GM13976 (cell line): ENCODE measurements around the gene NOTO.
A peak's percentile ranks its signal among the peaks of the same experiment; 100 is the strongest.

Experiments
- DNase-seq: peaks from one replicate; pipeline ENCODE4 v3.0.0; 2012; ENCODE audit warnings: low spot score
- CTCF ChIP-seq: IDR thresholded peaks from 2 replicates; pipeline ENCODE4 v1.5.1; 2012; ENCODE audit warnings: borderline replicate concordance, mild to moderate bottlenecking; ENCODE audit not compliant: insufficient read depth; ENCODE audit errors: extremely low read depth, missing control alignments, control extremely low read depth
- in situ Hi-C: fragments of 300-500 bp; cut with MboI; formaldehyde crosslinking; loops from one replicate; pipeline ENCODE4 v1.12.0; 2022; ENCODE audit warnings: low sequenced_read_pairs, mixed read lengths, inconsistent platforms; ENCODE audit not compliant: unreplicated experiment

Gene NOTO

GRCh38 chr2:73214120-73215035, 12.0 kb downstream of the NOTO start, which contains the start of gene SMYD5:
Gene SMYD5 (plus strand): TSS chr2:73214245. CDS start chr2:73214267, 22 bp downstream.
- in situ Hi-C loops = no loop called here
- peak; percentile 96 for DNase-seq
- TF ChIP-seq CTCF = no peak

DNA sequence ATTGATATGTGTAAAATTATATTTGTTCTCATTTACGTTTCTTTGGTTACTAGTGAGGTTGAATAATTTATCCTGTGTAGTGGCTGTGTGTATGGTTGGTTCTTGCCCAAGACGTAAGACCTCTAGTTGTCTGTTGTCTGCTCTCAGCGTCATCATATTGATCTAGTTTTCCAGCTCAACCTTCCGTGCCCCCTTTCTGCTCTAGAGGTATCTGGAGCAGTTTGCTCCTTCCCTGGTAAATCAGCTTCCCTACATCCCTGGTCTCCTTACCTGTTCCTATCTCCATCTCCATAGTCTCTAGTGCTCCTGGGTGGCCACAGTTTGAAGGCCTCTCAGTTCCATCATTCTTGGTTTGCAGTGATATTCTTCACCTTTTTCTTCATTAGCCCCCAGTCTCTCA, 12.9 kb downstream of the NOTO start:
- in situ Hi-C loops = no loop called here
- DNase-seq = no peak
- TF ChIP-seq CTCF = no peak

DNA sequence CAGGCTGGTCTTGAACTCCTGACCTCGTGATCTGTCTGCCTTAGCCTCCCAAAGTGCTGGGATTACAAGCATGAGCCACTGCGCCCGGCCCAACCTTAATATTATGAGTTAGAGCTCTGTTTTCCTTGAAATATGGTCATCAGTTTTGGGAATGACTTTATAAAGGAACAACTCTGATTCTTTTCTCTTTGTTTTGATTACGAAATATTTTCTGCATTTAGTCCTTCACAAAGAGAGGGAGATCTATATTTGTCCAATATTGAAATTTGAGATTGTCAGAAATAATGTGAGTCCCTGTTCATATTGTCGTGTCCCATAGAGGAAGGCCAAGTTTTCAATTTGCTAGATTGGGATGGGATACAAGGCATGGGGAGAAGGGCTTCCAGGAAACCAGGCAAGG, 14.8 kb downstream of the NOTO start:
- TF ChIP-seq CTCF = no peak
- no peak for DNase-seq
- in situ Hi-C loops = no loop called here

DNA sequence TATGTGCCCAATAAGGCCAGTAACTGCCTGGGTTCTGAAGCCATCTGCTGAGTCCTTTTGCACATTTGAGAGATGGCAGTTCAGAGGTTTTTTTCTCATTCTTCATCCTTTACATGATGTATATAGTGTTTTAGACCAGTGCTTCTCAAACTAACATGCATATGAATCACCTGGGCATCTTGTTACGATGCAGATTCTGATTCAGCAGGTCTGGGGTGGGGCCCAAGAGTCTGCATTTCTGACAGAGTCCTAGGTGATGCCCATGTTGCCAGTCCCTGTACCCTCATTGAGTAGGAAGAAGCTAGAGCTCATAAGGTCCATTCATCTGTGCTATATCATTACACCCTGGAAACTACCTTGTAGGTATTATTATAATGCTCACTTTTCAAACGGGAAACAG, 15.5 kb downstream of the NOTO start:
- TF ChIP-seq CTCF = no peak
- in situ Hi-C loops = no loop called here

GRCh38 chr2:73218298-73218697, 15.9 kb downstream of the NOTO start:
- DNase-seq = no peak
- no peak for TF ChIP-seq CTCF
- in situ Hi-C loops = no loop called here

More for the DNA sequence above, 15.5 kb downstream of the NOTO start:
- no peak for DNase-seq

DNA sequence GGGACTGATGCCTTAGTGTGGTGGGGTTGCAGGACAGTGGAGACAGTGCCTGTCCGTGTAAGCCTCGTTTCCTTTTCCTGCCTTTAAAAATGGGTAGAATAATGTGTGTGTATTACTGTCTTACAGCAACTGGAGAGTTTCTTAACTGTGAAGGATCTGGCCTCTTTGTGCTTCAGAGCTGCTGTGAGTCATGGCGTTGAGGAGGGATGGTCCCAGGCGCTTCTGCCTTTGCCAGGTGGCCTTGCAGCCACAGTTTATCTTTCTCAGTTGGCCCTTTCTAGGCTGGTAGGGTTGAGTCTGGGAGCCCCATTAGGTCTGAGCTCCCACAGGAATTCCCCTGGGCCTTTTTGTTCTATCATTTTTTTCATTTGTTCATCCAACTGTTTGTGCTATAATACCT, 21.4 kb downstream of the NOTO start:
- no peak for DNase-seq
- TF ChIP-seq CTCF = no peak
- in situ Hi-C loops = no loop called here
